Naive thymus-derived CD4-positive, alpha-beta T cell (primary cell): ENCODE results near the gene PCF11. TPM values are rescaled to one million over a fixed set of nuclear protein-coding genes. Genes with fewer than 3 reads are reported as not detected.

Source experiments
- ATAC-seq: fragments of 150-1000 bp; cut with Tn5 transposase; 2 replicates; pipeline ENCODE4 v1.10.0; 2021; ENCODE audit warnings: mild to moderate bottlenecking, moderate library complexity
- CTCF ChIA-PET: fragments of 350-600 bp; sonication (Branson Sonifier 250); formaldehyde crosslinking; loops from one replicate; lab custom pipeline; 2021; ENCODE audit warnings: antibody characterized with exemption; lab: Charles Lee
- POLR2A ChIA-PET: fragments of 350-600 bp; sonication (Branson Sonifier 250); formaldehyde crosslinking; loops from one replicate; lab custom pipeline; 2021; ENCODE audit warnings: antibody characterized with exemption, inconsistent platforms; lab: Charles Lee
- DNase-seq, 9 donors: peaks; one replicate each; pipeline versions ENCODE4 v3.0.0 to v3.0.0-alpha.2; 2020 to 2022; ENCODE audit warnings: mixed read lengths in 1 of 9
- H3K27ac ChIP-seq: one replicate; pipeline ENCODE4 v1.7.0; 2013; ENCODE audit warnings: mild to moderate bottlenecking, low read depth, low read length, moderate library complexity
- H3K27me3 ChIP-seq, 2 donors: one replicate each; pipeline ENCODE4 v1.7.0; 2013; ENCODE audit warnings: low read length in 2 of 2, mild to moderate bottlenecking in 2 of 2, moderate library complexity in 2 of 2; ENCODE audit not compliant: control insufficient read depth in 2 of 2, insufficient read depth in 2 of 2
- H3K36me3 ChIP-seq, 3 experiments: 1 replicate in 2 of 3; 2 replicates in 1 of 3; pipeline ENCODE4 v1.7.0; 2013; ENCODE audit warnings: low read length in 3 of 3, mild to moderate bottlenecking in 3 of 3, moderate library complexity in 1 of 3; ENCODE audit not compliant: insufficient read depth in 3 of 3, control insufficient read depth in 2 of 3
- H3K4me1 ChIP-seq, 2 donors: one replicate each; pipeline ENCODE4 v1.7.0; 2013; ENCODE audit warnings: low read length in 2 of 2, mild to moderate bottlenecking in 2 of 2, moderate library complexity in 1 of 2; ENCODE audit not compliant: control insufficient read depth in 2 of 2, insufficient read depth in 2 of 2
- H3K4me3 ChIP-seq: 2 replicates; pipeline ENCODE4 v1.7.0; 2013; ENCODE audit warnings: mild to moderate bottlenecking, low read length
- H3K9me3 ChIP-seq, 3 experiments: 1 replicate in 2 of 3; 2 replicates in 1 of 3; pipeline ENCODE4 v1.7.0; 2013; ENCODE audit warnings: low read length in 3 of 3; ENCODE audit not compliant: control insufficient read depth in 2 of 3
- H3K27ac Mint-ChIP-seq, 9 donors: one replicate each; pipeline ENCODE4 v1.8.0; 2020 to 2022; ENCODE audit warnings: mixed read lengths in 9 of 9, mild to moderate bottlenecking in 8 of 9, moderate library complexity in 5 of 9, inconsistent platforms in 2 of 9
- H3K27me3 Mint-ChIP-seq, 5 donors: one replicate each; pipeline ENCODE4 v1.8.0; 2021 to 2022; ENCODE audit warnings: mixed read lengths in 5 of 5, mild to moderate bottlenecking in 1 of 5
- H3K36me3 Mint-ChIP-seq, 5 donors: one replicate each; pipeline ENCODE4 v1.8.0; 2020 to 2022; ENCODE audit warnings: mixed read lengths in 5 of 5, mild to moderate bottlenecking in 3 of 5, inconsistent platforms in 1 of 5
- H3K4me1 Mint-ChIP-seq, 7 donors: one replicate each; pipeline ENCODE4 v1.8.0; 2020 to 2022; ENCODE audit warnings: mixed read lengths in 7 of 7, mild to moderate bottlenecking in 3 of 7, inconsistent platforms in 1 of 7
- H3K4me3 Mint-ChIP-seq, 10 donors: one replicate each; pipeline ENCODE4 v1.8.0; 2020 to 2022; ENCODE audit warnings: mild to moderate bottlenecking in 10 of 10, mixed read lengths in 10 of 10, moderate library complexity in 6 of 10, inconsistent platforms in 2 of 10
- H3K9me3 Mint-ChIP-seq, 11 donors: one replicate each; pipeline ENCODE4 v1.8.0; 2020 to 2022; ENCODE audit warnings: mixed read lengths in 11 of 11, mild to moderate bottlenecking in 4 of 11, inconsistent platforms in 1 of 11, moderate library complexity in 1 of 11
- intact Hi-C, 2 donors: fragments of 100-400 bp; cut with micrococcal nuclease; formaldehyde crosslinking; loops; one replicate each; pipeline ENCODE4 v1.15.1; 2023
- polyA plus RNA-seq, 2 donors: library from polyadenylated mRNA; unstranded; fragments of 300-500 nt; fragmentation: Illumina TruSeq; gene quantifications; one replicate each; pipeline ENCODE4 v1.2.3, GENCODE V29; 2021
- total RNA-seq, 6 experiments: library from RNA in 5 of 6; stranded (reverse) in 5 of 6; gene quantifications; 1 replicate in 5 of 6; 2 replicates in 1 of 6; pipeline ENCODE4 v1.2.3 and lab custom pipeline; 2021 to 2026

PCF11 gene
- total and polyA plus RNA-seq, 7 experiments from 2014 or later, result 32.0 to 180 (median 169) TPM

- Mint-ChIP-seq H3K4me3 (peak overlapping the region in 4 of 10 donors; percentile 10 to 99 (median 32)), H3K9me3 (peaks cover 0 to 3% (median 0%) of the 10 kb centered on the region in 11 donors), H3K36me3 (peaks cover 6 to 30% (median 18%) of the 10 kb centered on the region in 5 donors), H3K27ac (peak overlapping the region in 6 of 9 donors; percentile 21 to 99 (median 48)), H3K4me1 (peaks cover 28 to 48% (median 39%) of the 10 kb centered on the region in 7 donors), H3K27me3 (no peaks in the 10 kb centered on the region)
- DNase-seq (no peak), ATAC-seq (no peak)
- no peaks in the 10 kb centered on the region for H3K9me3 ChIP-seq
- no peaks in the 10 kb centered on the region for H3K27me3 ChIP-seq
- no peak overlapping the region for H3K4me3 ChIP-seq
- CTCF ChIA-PET, result no interaction called here
- peak overlapping the region; percentile 99 for H3K27ac ChIP-seq
- POLR2A ChIA-PET, result interaction anchor here (0.8 to 1.2 kb wide), 2 partner anchors 34 to 291 kb away, joined by 3 to 7 read pairs; partner anchors contain the start of genes PCF11 and PRCP
- intact Hi-C loops, result no loop called here
- H3K36me3 ChIP-seq, result peaks cover 4 to 20% (median 4%) of the 10 kb centered on the region in 3 experiments
- H3K4me1 ChIP-seq, result peaks cover 22 to 23% of the 10 kb centered on the region in 2 donors
Observed at GRCh38 chr11:83191491-83191890, 34.6 kb downstream of the PCF11 start.

GRCh38 chr11:83191986-83192385 lies 35.1 kb downstream of the PCF11 start:
- peaks cover 0 to 15% (median 4%) of the 10 kb centered on the region in 3 experiments for H3K36me3 ChIP-seq
- intact Hi-C loops, result loop anchor here in 1 of 2 donors (2.0 kb wide), 1 partner anchor 13 kb away; no protein-coding TSS in a partner anchor
- Mint-ChIP-seq H3K27ac (peak overlapping the region; percentile 96 to 100 (median 99)), H3K36me3 (peaks cover 6 to 25% (median 13%) of the 10 kb centered on the region in 5 donors), H3K9me3 (peaks cover 0 to 3% (median 0%) of the 10 kb centered on the region in 11 donors), H3K4me1 (peaks cover 31 to 53% (median 44%) of the 10 kb centered on the region in 7 donors), H3K27me3 (no peaks in the 10 kb centered on the region), H3K4me3 (peak overlapping the region; percentile 92 to 100 (median 98))
- H3K4me1 ChIP-seq, result peaks cover 22 to 28% of the 10 kb centered on the region in 2 donors
- H3K27ac ChIP-seq, result peak overlapping the region; percentile 99
- no peak for DNase-seq
- no peak for ATAC-seq
- peak overlapping the region; percentile 89 for H3K4me3 ChIP-seq
- ChIA-PET CTCF (no interaction called here), POLR2A (interaction anchor here (0.8 to 1.2 kb wide), 2 partner anchors 35 to 292 kb away, joined by 3 to 7 read pairs; partner anchors contain the start of genes PCF11 and PRCP)
- H3K27me3 ChIP-seq, result no peaks in the 10 kb centered on the region
- H3K9me3 ChIP-seq, result no peaks in the 10 kb centered on the region

GRCh38 chr11:83192606-83193245 lies 35.8 kb downstream of the PCF11 start:
- peaks cover 0 to 15% (median 4%) of the 10 kb centered on the region in 3 experiments for H3K36me3 ChIP-seq
- ATAC-seq (no peak), DNase-seq (peak in 1 of 9 donors; percentile 19)
- peaks cover 22 to 29% of the 10 kb centered on the region in 2 donors for H3K4me1 ChIP-seq
- CTCF ChIA-PET, result interaction anchor here (1.3 kb wide), 1 partner anchor 118 kb away, joined by 4 read pairs; no protein-coding TSS in a partner anchor
- peak overlapping the region; percentile 89 for H3K4me3 ChIP-seq
- peak overlapping the region; percentile 99 for H3K27ac ChIP-seq
- H3K4me3 Mint-ChIP-seq, result peak overlapping the region; percentile 92 to 100 (median 98)
- no peaks in the 10 kb centered on the region for H3K9me3 ChIP-seq
- POLR2A ChIA-PET, result interaction anchor here (1.0 to 3.6 kb wide), 4 partner anchors 28 to 292 kb away, joined by 5 to 50 read pairs (median 13); partner anchors contain the start of genes DDIAS, PCF11 and PRCP
- H3K9me3 Mint-ChIP-seq, result peaks cover 0 to 3% (median 0%) of the 10 kb centered on the region in 11 donors
- H3K36me3 Mint-ChIP-seq, result peaks cover 4 to 19% (median 11%) of the 10 kb centered on the region in 5 donors
- H3K27ac Mint-ChIP-seq, result peak overlapping the region; percentile 96 to 100 (median 99)
- no peaks in the 10 kb centered on the region for H3K27me3 ChIP-seq
- H3K27me3 Mint-ChIP-seq, result no peaks in the 10 kb centered on the region
- intact Hi-C loops, result loop anchor here (1.0 to 2.0 kb wide), 7 partner anchors 14 to 291 kb away; partner anchors contain the start of genes CCDC90B (in 2 of the 2), DDIAS (in 2 of the 2), PCF11 (in 2 of the 2) and RAB30 (in 1 of the 2)
- H3K4me1 Mint-ChIP-seq, result peaks cover 33 to 56% (median 47%) of the 10 kb centered on the region in 7 donors

- Mint-ChIP-seq H3K4me3 (peak within 1 kb of the TSS; percentile 92 to 100 (median 98)), H3K27ac (peak within 1 kb of the TSS; percentile 96 to 100 (median 99)), H3K36me3 (peaks cover 4 to 19% (median 10%) of the 10 kb centered on the region in 5 donors), H3K4me1 (peaks cover 33 to 61% (median 50%) of the 10 kb centered on the region in 7 donors), H3K27me3 (no peaks in the 10 kb centered on the region), H3K9me3 (peaks cover 0 to 3% (median 0%) of the 10 kb centered on the region in 11 donors)
- H3K27me3 ChIP-seq, result no peaks in the 10 kb centered on the region
- no peaks in the 10 kb centered on the region for H3K9me3 ChIP-seq
- peaks cover 0 to 15% (median 4%) of the 10 kb centered on the region in 3 experiments for H3K36me3 ChIP-seq
- ChIA-PET CTCF (interaction anchor here (1.1 to 1.3 kb wide), 2 partner anchors 119 to 285 kb away, joined by 3 to 4 read pairs; no protein-coding TSS in a partner anchor), POLR2A (interaction anchor here (0.6 to 3.6 kb wide), 8 partner anchors 12 to 292 kb away, joined by 3 to 50 read pairs (median 5); partner anchors contain the start of genes CCDC90B, DDIAS, PCF11 and PRCP)
- DNase-seq, result peak; percentile 66 to 90 (median 87)
- H3K27ac ChIP-seq, result peak within 1 kb of the TSS; percentile 99
- peaks cover 22 to 29% of the 10 kb centered on the region in 2 donors for H3K4me1 ChIP-seq
- peak within 1 kb of the TSS; percentile 89 for H3K4me3 ChIP-seq
- intact Hi-C loops, result loop anchor here (1.0 to 2.0 kb wide), 9 partner anchors 15 to 292 kb away; partner anchors contain the start of genes CCDC90B (in 2 of the 2), DDIAS (in 2 of the 2), PCF11 (in 2 of the 2) and RAB30 (in 1 of the 2)
- peak; percentile 84 for ATAC-seq
Observed at GRCh38 chr11:83193315-83194280, 36.7 kb downstream of the PCF11 start, which contains the start of gene ANKRD42. Gene ANKRD42, plus strand, starts transcription at chr11:83193712. Its CDS starts 959 bp downstream, at chr11:83194671.

GRCh38 chr11:83194281-83195142 lies 37.6 kb downstream of the PCF11 start:
- H3K4me1 Mint-ChIP-seq, result peaks cover 33 to 61% (median 50%) of the 10 kb centered on the region in 7 donors
- peaks cover 0 to 3% (median 0%) of the 10 kb centered on the region in 11 donors for H3K9me3 Mint-ChIP-seq
- H3K4me3 ChIP-seq, result peak overlapping the region; percentile 89
- H3K27ac Mint-ChIP-seq, result peak overlapping the region; percentile 96 to 100 (median 99)
- H3K4me1 ChIP-seq, result peaks cover 22 to 29% of the 10 kb centered on the region in 2 donors
- peaks cover 0 to 15% (median 4%) of the 10 kb centered on the region in 3 experiments for H3K36me3 ChIP-seq
- H3K9me3 ChIP-seq, result no peaks in the 10 kb centered on the region
- intact Hi-C loops, result loop anchor here in 1 of 2 donors (1.0 kb wide), 2 partner anchors 56 to 234 kb away; no protein-coding TSS in a partner anchor
- H3K36me3 Mint-ChIP-seq, result peaks cover 4 to 19% (median 11%) of the 10 kb centered on the region in 5 donors
- peak overlapping the region; percentile 99 for H3K27ac ChIP-seq
- peak overlapping the region; percentile 92 to 100 (median 98) for H3K4me3 Mint-ChIP-seq
- no peaks in the 10 kb centered on the region for H3K27me3 Mint-ChIP-seq
- no peaks in the 10 kb centered on the region for H3K27me3 ChIP-seq
- DNase-seq (peak; percentile 47 to 66 (median 61)), ATAC-seq (peak; percentile 75)
- POLR2A ChIA-PET, result interaction anchor here (0.9 to 3.6 kb wide), 8 partner anchors 13 to 293 kb away, joined by 4 to 50 read pairs (median 5); partner anchors contain the start of genes CCDC90B, DDIAS, PCF11 and PRCP
- CTCF ChIA-PET, result interaction anchor here (1.0 to 1.1 kb wide), 2 partner anchors 56 to 286 kb away, joined by 3 read pairs; no protein-coding TSS in a partner anchor
